HG03460 (cell line): Measurements from ENCODE around the gene TSHZ1.

Source experiments
- ATAC-seq: cut with Tn5 transposase; IDR thresholded peaks from one replicate; pipeline ENCODE4 v1.9.1; 2021; ENCODE audit not compliant: unreplicated experiment

TSHZ1 gene

GRCh38 chr18:75338631-75339030, 128.0 kb downstream of the TSHZ1 start:
- ATAC-seq = no peak
